ENCODE results near the gene CTU1. TPM values are rescaled to one million over a fixed set of nuclear protein-coding genes. Genes with fewer than 3 reads are reported as not detected.

Gene CTU1
- total and polyA plus RNA-seq, 2 experiments from 2014 or later: 9.4 to 13.5 TPM

GRCh38 chr19:51114087-51114729, 6.0 kb upstream of the CTU1 start:
- H3K9me3 ChIP-seq (ENCODE audit: low read depth): no peaks in the 10 kb centered on the region
- no peak for TF ChIP-seq CTCF (IDR thresholded peaks at IDR 0.05; ENCODE audit: low read depth, low read length)
- H3K27ac ChIP-seq: no peak overlapping the region
- H3K36me3 ChIP-seq: no peaks in the 10 kb centered on the region
- DNase-seq (ENCODE audit: low read depth in 1 of 2, low spot score in 1 of 2): no peak
- no peaks in the 10 kb centered on the region for H3K4me1 ChIP-seq (ENCODE audit: low read depth)
- no peak overlapping the region for H3K4me3 ChIP-seq
- H3K27me3 ChIP-seq: peaks cover 8% of the 10 kb centered on the region

GRCh38 chr19:51111606-51112005, 3.4 kb upstream of the CTU1 start:
- no peaks in the 10 kb centered on the region for H3K9me3 ChIP-seq (ENCODE audit: low read depth)
- no peak overlapping the region for H3K27ac ChIP-seq
- TF ChIP-seq CTCF (IDR thresholded peaks at IDR 0.05; ENCODE audit: low read depth, low read length): peak; percentile 34
- H3K4me1 ChIP-seq (ENCODE audit: low read depth): no peaks in the 10 kb centered on the region
- no peak overlapping the region for H3K4me3 ChIP-seq
- peaks cover 4% of the 10 kb centered on the region for H3K27me3 ChIP-seq
- no peaks in the 10 kb centered on the region for H3K36me3 ChIP-seq
- DNase-seq (ENCODE audit: low read depth in 1 of 2, low spot score in 1 of 2): no peak

- no peak for TF ChIP-seq CTCF (IDR thresholded peaks at IDR 0.05; ENCODE audit: low read depth, low read length)
- Histone ChIP-seq H3K4me1 (ENCODE audit: low read depth) (no peaks in the 10 kb centered on the region), H3K36me3 (no peaks in the 10 kb centered on the region), H3K4me3 (no peak overlapping the region), H3K27ac (no peak overlapping the region), H3K27me3 (peaks cover 3% of the 10 kb centered on the region), H3K9me3 (ENCODE audit: low read depth) (no peaks in the 10 kb centered on the region)
- no peak for DNase-seq (ENCODE audit: low read depth in 1 of 2, low spot score in 1 of 2)
These were observed 2.4 kb upstream of the CTU1 start for GRCh38 chr19:51110666-51110971.

GRCh38 chr19:51108805-51109146, 567 bp upstream of the CTU1 start:
- H3K27me3 ChIP-seq: no peaks in the 10 kb centered on the region
- H3K27ac ChIP-seq: no peak overlapping the region
- no peak for DNase-seq (ENCODE audit: low read depth in 1 of 2, low spot score in 1 of 2)
- no peak for TF ChIP-seq CTCF (IDR thresholded peaks at IDR 0.05; ENCODE audit: low read depth, low read length)
- H3K9me3 ChIP-seq (ENCODE audit: low read depth): no peaks in the 10 kb centered on the region
- no peaks in the 10 kb centered on the region for H3K36me3 ChIP-seq
- H3K4me3 ChIP-seq: peak overlapping the region; percentile 68
- no peaks in the 10 kb centered on the region for H3K4me1 ChIP-seq (ENCODE audit: low read depth)

- TF ChIP-seq CTCF (IDR thresholded peaks at IDR 0.05; ENCODE audit: low read depth, low read length): no peak
- no peak for DNase-seq (ENCODE audit: low read depth in 1 of 2, low spot score in 1 of 2)
- Histone ChIP-seq H3K4me1 (ENCODE audit: low read depth) (no peaks in the 10 kb centered on the region), H3K27ac (peak overlapping the region; percentile 32), H3K4me3 (peak overlapping the region; percentile 68), H3K36me3 (no peaks in the 10 kb centered on the region), H3K27me3 (no peaks in the 10 kb centered on the region), H3K9me3 (ENCODE audit: low read depth) (no peaks in the 10 kb centered on the region)
These were observed 673 bp downstream of the CTU1 start for GRCh38 chr19:51107406-51108065.
